Adrenal gland (tissue), 12 donors: ENCODE data around the gene CAPN11. TPM values are rescaled to one million over a fixed set of nuclear protein-coding genes. Genes with fewer than 3 reads are reported as not detected.

Source experiments
- DNase-seq, 7 donors: peaks; one replicate each; pipeline ENCODE4 v3.0.0-alpha.2; 2019 to 2020
- H3K27ac ChIP-seq, 5 donors: fragments of 200-600 bp; sonication (generic) in 4 of 5; 1 replicate in 3 of 5; 2 replicates in 2 of 5; pipeline versions ENCODE4 v1.5.1 to v1.8.0; 2016 to 2020; ENCODE audit warnings: mild to moderate bottlenecking in 1 of 5
- H3K27me3 ChIP-seq: fragments of 200-600 bp; 2 replicates; pipeline ENCODE4 v1.8.0; 2021
- H3K36me3 ChIP-seq, 2 donors: fragments of 200-600 bp; replicated peaks in 1 of 2; 1 replicate in 1 of 2; 2 replicates in 1 of 2; pipeline versions ENCODE4 v1.5.1 to v1.8.0; 2018 to 2022
- H3K4me1 ChIP-seq, 2 donors: fragments of 200-600 bp; replicated peaks in 1 of 2; 1 replicate in 1 of 2; 2 replicates in 1 of 2; pipeline versions ENCODE4 v1.5.1 to v1.8.0; 2018 to 2021
- H3K4me3 ChIP-seq, 4 donors: fragments of 200-600 bp; sonication (generic) in 3 of 4; one replicate each; pipeline ENCODE4 v1.5.1; 2016 to 2018
- H3K9me3 ChIP-seq, 3 donors: fragments of 200-600 bp; sonication (generic) in 1 of 3; replicated peaks in 1 of 3; 1 replicate in 2 of 3; 2 replicates in 1 of 3; pipeline versions ENCODE4 v1.5.1 to v1.8.0; 2016 to 2021
- POLR2A ChIP-seq, 2 donors: fragments of 450-650 bp; IDR thresholded peaks; one replicate each; pipeline ENCODE4 v1.6.1; 2017; ENCODE audit warnings: antibody characterized with exemption in 2 of 2, mild to moderate bottlenecking in 2 of 2, moderate library complexity in 1 of 2
- WGBS, 4 donors: extraction: QIAGEN DNeasy Blood & Tissue Kit in 2 of 4; methylation state at CpG; one replicate each; pipeline versions ENCODE4 v1.1.5 to v1.1.7; 2013 to 2017; 5-methylcytosine and 5-hydroxymethylcytosine counted together
- intact Hi-C, 2 donors: fragments of 100-400 bp; cut with DNase I; formaldehyde crosslinking; loops; one replicate each; pipeline versions ENCODE4 v1.14.1 to v1.15.0; 2022 to 2023
- polyA plus RNA-seq, 3 donors: library from polyadenylated mRNA; stranded (reverse); fragments of 200-250 nt in 2 of 3; fragments of 350-450 nt in 1 of 3; fragmentation: Illumina TruSeq in 1 of 3; extraction: RNeasy Lipid Tissue Mini Kit (QIAGEN cat#74804) in 1 of 3; gene quantifications; one replicate each; pipeline ENCODE4 v1.2.3, GENCODE V29; 2013 to 2014
- total RNA-seq, 9 donors: library from RNA; depleted of rRNA in 4 of 9; stranded (reverse); fragments of >200 nt in 4 of 9; fragments of 120-200 nt in 1 of 9; fragmentation: NEBNext Ultra II Directional in 1 of 9; extraction: Animal tissue kit (Norgen Biotek cat#: 25700) in 1 of 9; gene quantifications; one replicate each; pipeline versions ENCODE4 v1.1.0 to v1.2.4, GENCODE V29; 2013 to 2023
- TF ChIP-seq, protein P1 (sequence below), 6 experiments: fragments of 450-650 bp in 4 of 6; fragments of 200-600 bp in 2 of 6; sonication (generic) in 1 of 6; IDR thresholded peaks; 1 replicate in 5 of 6; 2 replicates in 1 of 6; pipeline versions ENCODE4 v1.5.1 to v1.8.0; 2016 to 2021; ENCODE audit warnings: antibody characterized with exemption in 6 of 6, mild to moderate bottlenecking in 2 of 6, moderate library complexity in 1 of 6
- donor health status: healthy with polysubstance abuse.
- donor health status: Bipolar disorder and iron deficiency.
- donor health status: DM: yes; HTN: yes; CAD: no.
- donor health status: DM: no; HTN: no; CAD: no.
- donor health status: DM: no; HTN: no; CAD: no.
- donor health status: DM: yes; HTN: yes; CAD: no.

The CAPN11 gene
- total and polyA plus RNA-seq, 12 donors, result 0.14 to 2.4 (median 0.98) TPM; not detected in 2

DNA sequence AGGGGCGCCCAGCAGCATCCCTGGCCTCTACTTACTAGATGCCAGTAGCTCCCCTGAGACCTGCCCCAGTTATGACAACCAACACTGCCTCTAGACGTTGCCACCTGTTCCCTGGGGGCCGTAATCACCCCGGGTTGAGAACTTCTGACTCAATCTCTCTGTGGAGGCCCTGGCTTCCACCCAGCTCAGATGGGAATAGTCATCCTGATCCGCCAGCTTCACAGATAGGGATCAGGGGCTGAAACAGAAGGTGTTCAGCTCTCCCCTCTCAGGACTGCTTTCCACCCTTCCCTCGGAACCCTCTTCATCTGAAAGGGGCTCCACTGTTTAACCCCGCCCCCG, 3.3 kb downstream of the CAPN11 start:
- no peaks in the 10 kb centered on the region for H3K9me3 ChIP-seq
- WGBS, 4 donors, result 52 to 61% (median 60%) methylated on average over 8 of the region's 8 CpGs
- no peaks in the 10 kb centered on the region for H3K36me3 ChIP-seq
- peaks cover 0 to 5% of the 10 kb centered on the region in 2 donors for H3K4me1 ChIP-seq
- intact Hi-C loops, result no loop called here
- peak in 6 of 7 donors; percentile 59 to 79 (median 68) for DNase-seq
- H3K4me3 ChIP-seq, result no peak overlapping the region
- TF ChIP-seq, protein P1, sequence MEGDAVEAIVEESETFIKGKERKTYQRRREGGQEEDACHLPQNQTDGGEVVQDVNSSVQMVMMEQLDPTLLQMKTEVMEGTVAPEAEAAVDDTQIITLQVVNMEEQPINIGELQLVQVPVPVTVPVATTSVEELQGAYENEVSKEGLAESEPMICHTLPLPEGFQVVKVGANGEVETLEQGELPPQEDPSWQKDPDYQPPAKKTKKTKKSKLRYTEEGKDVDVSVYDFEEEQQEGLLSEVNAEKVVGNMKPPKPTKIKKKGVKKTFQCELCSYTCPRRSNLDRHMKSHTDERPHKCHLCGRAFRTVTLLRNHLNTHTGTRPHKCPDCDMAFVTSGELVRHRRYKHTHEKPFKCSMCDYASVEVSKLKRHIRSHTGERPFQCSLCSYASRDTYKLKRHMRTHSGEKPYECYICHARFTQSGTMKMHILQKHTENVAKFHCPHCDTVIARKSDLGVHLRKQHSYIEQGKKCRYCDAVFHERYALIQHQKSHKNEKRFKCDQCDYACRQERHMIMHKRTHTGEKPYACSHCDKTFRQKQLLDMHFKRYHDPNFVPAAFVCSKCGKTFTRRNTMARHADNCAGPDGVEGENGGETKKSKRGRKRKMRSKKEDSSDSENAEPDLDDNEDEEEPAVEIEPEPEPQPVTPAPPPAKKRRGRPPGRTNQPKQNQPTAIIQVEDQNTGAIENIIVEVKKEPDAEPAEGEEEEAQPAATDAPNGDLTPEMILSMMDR (IDR thresholded peaks at IDR 0.05), result no peak
- no peak for TF ChIP-seq POLR2A (IDR thresholded peaks at IDR 0.05)
- no peak overlapping the region for H3K27ac ChIP-seq
- H3K27me3 ChIP-seq, result no peaks in the 10 kb centered on the region

DNA sequence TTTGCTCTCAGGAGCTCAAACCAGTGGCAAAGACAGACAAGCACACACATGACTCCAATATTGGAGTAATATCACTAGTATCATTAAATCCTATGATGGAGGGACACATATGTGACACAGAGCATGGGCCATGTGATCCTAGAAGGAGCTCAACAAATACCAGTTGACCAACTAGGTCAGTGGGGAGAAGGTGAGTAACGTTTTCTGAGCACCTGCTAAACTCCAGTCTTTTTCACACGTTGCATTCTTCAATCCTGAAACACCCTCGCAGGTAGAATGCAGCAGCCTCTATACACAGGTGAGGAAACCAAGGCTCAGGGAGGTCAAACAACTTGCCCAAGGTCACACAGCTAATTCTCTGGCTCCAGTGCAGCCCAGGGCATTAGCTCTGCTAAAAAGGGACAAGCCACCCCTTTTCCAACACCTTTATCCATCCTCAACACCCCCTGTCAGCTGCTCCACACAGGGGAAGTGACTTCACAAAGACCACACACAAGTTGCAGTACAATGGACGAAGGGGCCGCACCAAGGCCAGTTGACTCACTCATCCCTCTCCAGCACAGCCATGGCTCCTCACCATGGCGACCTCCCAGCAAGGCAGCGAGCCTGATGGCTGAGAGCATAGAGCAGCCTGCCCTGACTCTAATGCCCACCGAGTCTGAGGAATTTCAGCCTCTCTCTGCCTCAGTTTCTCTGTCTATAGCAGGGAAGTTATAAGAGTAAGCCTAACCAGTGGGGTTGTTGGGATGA, 4.4 kb downstream of the CAPN11 start:
- intact Hi-C loops, result no loop called here
- peaks cover 0 to 5% of the 10 kb centered on the region in 2 donors for H3K4me1 ChIP-seq
- TF ChIP-seq, protein P1 (IDR thresholded peaks at IDR 0.05), result no peak
- TF ChIP-seq POLR2A (IDR thresholded peaks at IDR 0.05), result no peak

DNA sequence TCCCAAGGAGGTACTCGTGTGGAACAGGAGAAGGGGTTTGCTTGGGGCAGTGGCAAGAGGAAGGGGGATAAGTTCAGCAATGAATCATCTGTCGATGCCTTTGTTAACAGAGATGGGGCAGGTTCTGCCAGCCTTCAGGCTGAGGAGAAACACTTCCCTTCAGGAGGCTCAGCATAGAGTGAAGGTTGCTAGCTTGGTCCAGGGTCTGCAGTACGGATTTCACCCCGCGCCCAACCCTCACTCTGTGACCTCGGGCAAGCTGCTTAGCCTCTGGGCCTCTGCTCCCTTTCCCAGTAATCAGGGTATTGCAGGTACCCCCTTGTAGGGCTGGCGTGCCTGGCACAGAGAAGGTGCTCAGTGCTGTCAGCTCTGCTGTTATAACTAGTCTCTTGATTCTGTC, 7.5 kb downstream of the CAPN11 start:
- no peak overlapping the region for H3K4me3 ChIP-seq
- DNase-seq, result no peak
- no peaks in the 10 kb centered on the region for H3K9me3 ChIP-seq
- H3K4me1 ChIP-seq, result peaks cover 0 to 5% of the 10 kb centered on the region in 2 donors
- H3K36me3 ChIP-seq, result no peaks in the 10 kb centered on the region
- H3K27me3 ChIP-seq, result no peaks in the 10 kb centered on the region
- intact Hi-C loops, result no loop called here
- WGBS, 4 donors, result 60 to 84% (median 72%) methylated on average over 7 of the region's 7 CpGs
- no peak overlapping the region for H3K27ac ChIP-seq
- no peak for TF ChIP-seq POLR2A (IDR thresholded peaks at IDR 0.05)
- TF ChIP-seq, protein P1 (IDR thresholded peaks at IDR 0.05), result no peak

More for the DNA sequence above, 4.4 kb downstream of the CAPN11 start:
- H3K27me3 ChIP-seq, result no peaks in the 10 kb centered on the region
- no peaks in the 10 kb centered on the region for H3K36me3 ChIP-seq
- peak in 5 of 7 donors; percentile 40 to 60 (median 51) for DNase-seq
- no peaks in the 10 kb centered on the region for H3K9me3 ChIP-seq
- WGBS, 4 donors, result 56 to 72% (median 59%) methylated on average over 8 of the region's 8 CpGs
- no peak overlapping the region for H3K4me3 ChIP-seq
- H3K27ac ChIP-seq, result no peak overlapping the region

DNA sequence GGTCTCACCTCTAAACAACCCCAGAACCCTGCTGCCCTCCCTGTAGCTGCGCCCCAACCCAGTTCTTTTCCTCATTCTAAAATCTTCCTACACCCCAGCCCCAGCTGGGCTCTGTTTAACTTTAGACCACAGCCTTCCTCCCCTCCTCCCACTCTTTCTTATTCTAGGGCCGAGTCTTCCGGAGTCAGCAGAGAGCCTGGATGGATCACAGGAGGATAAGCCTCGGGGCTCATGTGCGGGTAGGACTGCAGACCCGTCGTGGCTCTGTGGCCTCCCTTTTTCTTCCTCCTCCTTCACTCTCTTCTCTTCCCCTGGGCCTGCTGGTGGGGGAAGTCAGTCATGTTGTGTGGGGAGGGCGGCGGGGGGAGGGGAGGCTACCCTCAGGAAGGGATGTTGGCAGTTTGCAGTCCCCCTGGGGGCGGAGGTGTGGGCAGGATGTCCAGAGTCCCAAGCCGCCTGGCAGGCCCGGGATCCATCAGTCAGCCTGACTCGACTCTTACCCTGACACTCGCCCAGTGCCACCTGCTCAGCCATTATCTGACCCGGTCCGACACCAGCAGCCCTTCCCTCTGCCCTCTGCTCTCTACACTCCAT, 8.1 kb downstream of the CAPN11 start:
- peaks cover 0 to 3% of the 10 kb centered on the region in 2 donors for H3K4me1 ChIP-seq
- no peaks in the 10 kb centered on the region for H3K36me3 ChIP-seq
- no peaks in the 10 kb centered on the region for H3K9me3 ChIP-seq
- TF ChIP-seq POLR2A (IDR thresholded peaks at IDR 0.05), result no peak
- TF ChIP-seq, protein P1 (IDR thresholded peaks at IDR 0.05), result no peak
- H3K27me3 ChIP-seq, result no peaks in the 10 kb centered on the region
- H3K4me3 ChIP-seq, result no peak overlapping the region
- no peak for DNase-seq
- no peak overlapping the region for H3K27ac ChIP-seq
- 56 to 66% (median 60%) methylated on average over 15 to 16 of the region's 16 CpGs for WGBS, 4 donors
- intact Hi-C loops, result no loop called here
